CD4-positive, alpha-beta T cell treated with Interleukin-4 for 1 hour (primary cell): Measurements from ENCODE around the gene INTS11.
A peak's percentile ranks its signal among the peaks of the same experiment; 100 is the strongest.

Experiments used
- DNase-seq, 2 donors: peaks; one replicate each; pipeline ENCODE4 v3.0.0-alpha.2; 2020 to 2022

The INTS11 gene

DNA sequence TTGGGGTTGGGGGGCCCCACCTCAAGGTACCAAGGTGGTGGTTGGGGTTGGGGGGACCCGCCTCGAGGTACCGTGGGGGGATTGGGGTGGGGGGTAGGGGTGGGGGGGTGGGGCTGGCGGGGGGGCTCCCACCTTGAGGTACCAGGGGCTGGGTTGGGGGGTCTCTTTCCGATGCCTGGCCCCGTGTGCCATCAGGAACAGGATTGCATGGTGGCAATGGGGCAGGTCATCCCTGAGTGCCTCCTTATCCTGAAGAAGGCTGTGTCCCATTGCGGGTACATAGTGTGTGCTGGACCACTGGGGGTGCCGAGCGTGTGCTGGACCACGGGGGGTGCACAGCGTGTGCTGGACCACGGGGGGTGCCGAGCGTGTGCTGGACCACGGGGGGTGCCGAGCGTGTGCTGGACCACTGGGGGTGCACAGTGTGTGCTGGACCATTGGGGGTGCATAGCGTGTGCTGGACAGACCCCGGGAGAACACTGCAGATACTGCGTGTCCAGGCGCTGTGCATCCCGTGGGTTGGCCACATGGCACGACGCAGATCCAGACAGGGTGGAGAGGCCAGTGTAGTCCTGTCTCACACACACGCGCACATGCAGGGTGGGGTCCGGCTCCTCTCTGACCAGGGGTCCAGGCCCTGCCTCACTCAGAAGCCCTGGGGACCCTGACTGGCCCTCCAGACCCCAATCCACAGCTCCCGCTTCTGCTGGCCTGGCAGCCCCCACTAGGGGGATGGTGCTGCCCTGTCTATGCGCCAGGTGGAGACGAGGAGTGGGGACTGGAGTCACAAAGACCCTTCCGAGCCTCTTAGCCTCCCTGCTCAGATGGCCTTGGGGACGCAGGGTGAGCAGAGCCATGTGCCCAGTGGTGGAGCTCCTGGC is 40.0 kb downstream of the INTS11 start:
- DNase-seq: no peak

GRCh38 chr1:1283821-1284220 is 40.6 kb downstream of the INTS11 start:
- DNase-seq: no peak

DNA sequence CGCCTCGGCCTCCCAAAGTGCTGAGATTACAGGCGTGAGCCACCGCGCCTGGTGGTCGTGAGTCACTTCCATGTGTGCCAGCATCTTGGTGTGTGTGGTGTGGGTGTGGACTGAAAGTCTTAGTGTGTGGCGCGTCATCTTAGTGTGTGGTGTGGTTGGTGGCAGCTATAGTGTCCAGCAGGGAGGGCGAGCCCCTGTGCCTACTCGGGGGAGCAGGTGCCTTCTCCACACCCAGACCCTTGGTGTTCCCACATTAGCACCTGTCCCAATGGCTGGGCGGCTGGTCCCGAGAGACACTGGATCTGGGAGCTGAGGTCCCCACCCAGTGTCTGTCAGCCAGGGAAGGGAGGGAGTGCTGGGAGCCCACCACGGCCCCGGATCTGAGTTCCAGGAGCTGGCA is 41.5 kb downstream of the INTS11 start:
- no peak for DNase-seq

DNA sequence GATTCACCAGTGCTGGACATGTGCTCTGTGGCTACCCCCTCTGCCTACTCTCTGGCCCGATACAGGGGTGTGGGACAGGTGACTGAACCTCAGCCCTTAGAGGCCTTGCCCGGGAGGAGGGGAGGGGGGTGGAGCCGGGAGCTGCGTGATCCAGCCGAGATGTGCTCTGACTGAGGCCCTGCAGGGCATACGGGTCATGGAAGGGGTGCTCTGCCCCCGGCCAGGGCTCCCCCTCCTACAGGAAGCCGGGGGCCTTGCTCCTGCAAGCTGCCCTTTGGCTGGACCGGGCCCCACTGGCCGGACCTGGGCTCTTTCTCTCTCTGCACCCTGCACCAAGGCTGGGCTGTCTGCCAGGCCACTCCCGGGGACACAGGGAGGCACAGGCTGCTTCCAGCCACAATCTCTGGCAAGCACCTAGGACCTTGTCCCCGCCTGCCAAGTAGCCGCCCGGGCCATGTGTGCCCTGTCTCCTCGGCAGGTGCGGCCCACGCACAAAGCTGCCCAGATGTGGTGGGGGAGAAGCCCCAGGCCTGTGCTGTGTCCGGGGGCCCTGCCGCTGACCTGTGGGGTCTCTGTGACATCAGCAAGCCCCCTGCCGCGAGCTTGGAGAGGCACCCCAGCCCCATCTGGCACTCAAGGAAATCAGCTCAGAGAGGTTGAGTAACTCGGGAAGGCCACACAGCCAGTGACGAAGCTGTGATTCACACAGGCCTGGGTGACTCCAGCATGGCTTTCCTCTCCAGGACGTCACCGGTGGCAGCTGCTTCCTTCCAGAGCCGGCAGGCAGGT is 42.7 kb downstream of the INTS11 start:
- no peak for DNase-seq

DNA sequence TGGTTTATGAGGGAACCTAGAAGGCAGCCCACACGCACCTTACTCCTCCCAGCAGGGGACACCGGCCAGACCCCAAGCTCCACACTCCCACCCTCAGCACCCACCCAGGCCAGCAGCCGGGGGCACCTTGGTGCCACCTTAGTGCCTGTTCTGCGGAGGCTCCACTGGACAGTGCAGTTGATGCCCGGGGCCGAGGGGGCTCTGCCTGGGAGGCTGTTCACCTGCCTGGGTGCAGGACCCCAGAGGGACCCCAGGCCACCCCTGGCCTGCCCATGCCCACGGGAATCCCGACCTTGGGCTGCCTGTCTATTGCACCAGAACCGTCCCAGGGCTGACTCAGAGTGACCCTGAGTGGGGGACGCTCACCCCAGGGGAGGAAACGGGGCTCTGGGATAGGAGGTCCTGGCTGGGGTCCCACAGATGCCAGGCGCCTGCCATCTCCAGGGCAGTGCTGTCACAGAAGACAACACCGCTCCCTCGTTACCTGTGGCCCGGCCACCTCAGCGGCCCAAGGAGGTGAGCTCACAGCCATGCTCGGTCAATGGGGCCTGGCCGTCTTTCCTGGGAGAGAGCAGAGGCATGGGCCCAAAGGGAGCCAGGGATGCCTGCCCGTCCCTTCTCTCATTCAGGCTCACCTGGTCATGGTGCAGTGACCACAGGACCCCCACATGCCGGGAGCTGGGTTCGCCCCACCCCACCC is 43.5 kb downstream of the INTS11 start:
- DNase-seq: no peak

DNA sequence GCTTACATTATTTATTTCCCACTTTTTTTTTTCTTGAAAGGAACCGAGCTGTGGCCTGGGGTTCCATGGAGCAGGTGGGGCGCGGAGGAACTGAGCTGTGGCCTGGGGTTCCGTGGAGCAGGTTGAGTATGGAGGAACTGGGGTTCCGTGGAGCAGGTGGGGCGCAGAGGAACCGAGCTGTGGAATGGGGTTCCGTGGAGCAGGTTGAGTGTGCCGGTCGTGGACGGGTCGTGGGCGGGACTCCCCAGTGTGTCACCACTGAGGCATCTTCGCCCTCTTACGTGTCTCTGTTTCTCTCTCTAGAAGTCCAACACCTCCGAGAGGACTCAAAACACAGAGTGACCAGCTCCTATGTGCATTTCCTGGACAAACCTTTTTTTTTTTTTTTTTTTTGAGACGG is 45.4 kb downstream of the INTS11 start:
- no peak for DNase-seq

DNA sequence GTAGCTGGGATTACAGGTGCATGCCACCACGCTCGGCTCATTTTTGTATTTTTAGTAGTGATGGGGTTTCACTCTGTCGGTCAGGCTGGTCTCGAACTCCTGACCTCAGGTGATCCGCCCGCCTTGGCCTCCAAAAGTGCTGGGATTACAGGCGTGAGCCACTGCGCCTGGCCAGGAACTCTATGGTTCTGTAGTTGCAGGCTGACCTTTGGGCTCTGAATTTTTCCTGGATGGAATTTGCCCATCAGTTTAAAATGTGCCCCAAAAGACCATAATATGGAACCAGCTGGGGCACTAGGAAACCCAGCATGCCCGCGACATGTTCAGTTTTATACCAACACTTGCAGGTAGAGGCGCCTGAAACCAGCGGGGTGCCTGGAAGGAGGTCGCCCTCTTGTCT is 45.8 kb downstream of the INTS11 start:
- no peak for DNase-seq

- DNase-seq: no peak
Measured at GRCh38 chr1:1275836-1276235, 48.6 kb downstream of the INTS11 start.

- DNase-seq: no peak
Measured at GRCh38 chr1:1274931-1275431, 49.5 kb downstream of the INTS11 start.

GRCh38 chr1:1274299-1274930 is 50.0 kb downstream of the INTS11 start:
- DNase-seq: no peak

- peak; percentile 93 for DNase-seq
Measured at GRCh38 chr1:1273512-1274298, 50.8 kb downstream of the INTS11 start, which contains the start of gene UBE2J2. Gene UBE2J2, minus strand, starts transcription at chr1:1273854. Its CDS starts 5,862 bp downstream, at chr1:1267992.

GRCh38 chr1:1273209-1273511 is 51.3 kb downstream of the INTS11 start:
- DNase-seq: no peak

DNA sequence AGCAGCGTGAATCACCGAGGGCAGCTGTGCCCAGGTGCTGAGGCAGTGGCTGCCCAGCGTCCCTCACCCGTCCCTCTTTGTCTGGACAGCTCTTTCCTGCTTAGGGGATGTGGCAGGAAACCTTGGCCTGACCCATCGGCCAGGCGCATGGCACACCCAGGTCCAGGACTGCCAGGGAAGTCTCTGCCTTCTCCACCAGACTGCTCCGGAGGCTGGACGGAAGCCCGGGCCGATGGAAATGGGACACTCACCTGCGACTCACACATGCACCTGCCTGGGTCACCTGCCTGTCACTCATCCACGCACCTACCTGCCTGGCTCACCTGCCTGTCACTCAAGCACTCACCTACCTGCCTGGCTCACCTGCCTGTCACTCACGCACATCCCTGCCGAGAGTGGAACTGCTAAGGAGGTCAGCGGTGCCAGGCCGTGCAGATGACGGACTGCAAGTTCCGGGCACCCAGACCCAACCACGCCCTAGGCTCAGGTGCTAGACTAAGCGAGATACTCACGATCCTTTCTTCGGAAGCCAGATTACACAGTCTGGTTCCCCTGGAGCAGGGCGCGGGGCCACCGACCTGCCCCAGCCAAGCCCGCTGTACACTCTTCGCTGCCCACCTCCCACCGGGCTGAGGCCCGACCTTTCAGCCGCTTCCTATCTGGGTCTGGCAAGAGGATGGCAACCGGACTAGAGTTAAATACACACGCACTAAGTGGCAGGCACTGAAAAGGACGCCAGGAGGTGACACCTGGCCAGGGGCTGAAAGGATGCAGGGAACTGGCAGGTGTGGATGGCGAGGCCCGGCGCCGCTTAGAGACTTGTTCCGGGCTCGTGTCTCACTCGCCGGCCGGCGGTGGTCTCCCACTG is 51.9 kb downstream of the INTS11 start:
- DNase-seq: no peak

- no peak for DNase-seq
Measured at GRCh38 chr1:1270813-1271212, 53.6 kb downstream of the INTS11 start.

- no peak for DNase-seq
Measured at GRCh38 chr1:1268284-1268682, 56.2 kb downstream of the INTS11 start.

DNA sequence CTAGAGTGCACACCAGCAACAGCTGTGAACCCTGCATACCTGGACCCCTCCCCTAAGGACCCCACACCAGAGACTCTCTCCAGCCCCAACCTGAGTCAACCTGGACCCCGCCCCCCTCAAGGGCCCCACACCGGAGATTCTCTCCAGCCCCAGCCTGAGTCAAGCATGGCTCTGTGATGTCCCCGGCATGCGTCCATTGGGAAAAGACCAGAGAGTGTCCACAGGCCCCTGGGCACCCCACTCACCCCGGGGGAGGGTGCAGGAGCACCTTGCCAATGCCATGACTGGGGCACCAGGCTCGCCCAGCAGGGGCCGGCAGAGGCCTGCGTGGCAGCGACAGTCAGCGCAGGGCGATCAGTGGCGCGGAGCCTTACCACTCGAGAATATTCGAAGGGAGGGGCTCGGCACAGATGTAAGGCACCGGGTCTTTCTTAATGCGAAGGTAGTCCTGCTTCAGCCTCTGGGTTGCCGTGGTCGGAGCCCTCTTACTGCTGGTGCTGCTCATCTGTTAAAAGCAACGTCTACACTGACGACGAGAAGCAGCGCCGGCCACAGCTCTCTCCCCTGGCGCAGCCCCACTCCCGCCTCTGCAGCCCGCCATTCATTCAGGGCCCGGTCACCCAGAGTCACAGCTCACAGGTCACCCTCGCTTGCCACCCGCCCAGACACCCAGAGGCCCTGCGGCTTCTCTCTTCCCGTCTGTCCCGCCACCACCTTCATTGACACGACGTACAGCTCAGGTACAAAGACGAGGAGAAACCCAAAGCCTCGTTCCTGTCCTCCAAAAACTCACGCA is 56.8 kb downstream of the INTS11 start:
- no peak for DNase-seq

DNA sequence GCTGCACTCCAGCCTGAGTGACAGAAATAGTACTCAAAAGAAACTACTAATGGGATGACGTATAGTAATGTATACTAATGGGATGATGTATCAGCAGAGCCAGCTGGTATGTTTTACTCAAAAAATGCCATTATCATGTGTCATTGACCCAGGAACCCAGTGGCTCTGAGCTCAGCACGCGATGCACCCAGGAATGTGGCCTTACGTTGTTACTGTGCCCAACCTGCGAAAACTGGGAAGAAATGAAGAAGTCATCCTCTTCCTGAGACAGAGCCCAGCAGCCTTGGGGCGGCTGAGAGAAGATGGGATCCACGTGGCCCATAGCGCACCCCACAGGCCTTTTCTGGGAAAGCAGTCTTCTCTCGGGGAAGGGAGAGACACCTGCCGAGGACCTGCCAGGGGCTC is 59.6 kb downstream of the INTS11 start:
- no peak for DNase-seq

GRCh38 chr1:1264026-1264425 is 60.4 kb downstream of the INTS11 start:
- DNase-seq: no peak

DNA sequence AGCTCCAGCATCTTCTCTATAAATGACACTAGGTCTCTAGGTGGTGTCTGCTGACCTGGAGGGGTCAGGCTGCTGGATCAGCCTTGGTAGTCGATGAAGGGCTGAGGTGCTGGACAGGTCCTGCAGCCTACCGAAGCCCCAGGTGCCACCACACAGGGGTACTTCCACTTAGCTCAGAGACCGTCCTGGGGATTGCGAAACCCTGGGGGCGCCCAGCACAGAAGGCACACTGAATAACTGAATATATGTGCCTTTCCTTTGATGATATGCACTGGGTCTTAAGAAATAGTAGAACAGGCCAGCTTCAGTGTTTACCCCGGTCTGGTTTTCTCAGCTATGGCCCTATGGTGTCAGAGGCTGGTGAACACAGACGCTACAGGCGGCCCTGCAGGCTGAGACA is 61.7 kb downstream of the INTS11 start:
- no peak for DNase-seq

DNA sequence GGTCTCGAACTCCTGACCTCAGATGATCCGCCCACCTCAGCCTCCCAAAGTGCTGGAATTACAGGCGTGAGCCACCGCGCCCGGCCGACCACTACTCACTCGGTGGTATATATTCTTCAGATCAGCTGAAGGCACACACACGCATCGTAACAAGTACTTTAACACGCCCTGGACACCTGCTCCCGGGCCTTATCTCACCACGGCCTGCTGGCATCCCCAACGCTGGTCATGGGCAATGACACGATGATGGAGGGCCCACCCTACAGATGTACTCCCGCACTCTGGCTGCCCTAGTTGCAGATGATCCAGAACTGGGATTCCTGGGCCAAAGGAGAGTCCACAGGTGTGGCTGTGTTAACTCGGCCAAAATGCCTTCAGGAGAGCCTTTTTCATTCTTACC is 62.4 kb downstream of the INTS11 start:
- no peak for DNase-seq
